Measurements from ENCODE around the gene MFN1.
"Not testable (repeated sequence)": the region's sequence is repeated elsewhere in the genome, so short reads cannot be mapped to it uniquely, and the experiment has no call there.

Gene MFN1

GRCh38 chr3:179347345-179348194, at the start of gene MFN1:
MFN1 (plus strand) TSS chr3:179347709; CDS start chr3:179348852, 1,143 bp downstream.
- H3K4me1 ChIP-seq (ENCODE audit: insufficient read depth, low read length) = peaks cover 5% of the 10 kb centered on the region
- no peaks in the 10 kb centered on the region for H3K9me3 ChIP-seq (ENCODE audit: low read length)
- no peaks in the 10 kb centered on the region for H3K27me3 ChIP-seq (ENCODE audit: control insufficient read depth in 1 of 2, insufficient read depth in 2 of 2, low read length in 2 of 2)
- peak within 1 kb of the TSS; percentile 82 for H3K27ac ChIP-seq (ENCODE audit: low read depth, low read length)
- H3K36me3 ChIP-seq (ENCODE audit: insufficient read depth, low read length) = peaks cover 16% of the 10 kb centered on the region
- peak within 1 kb of the TSS; percentile 17 for H3K9ac ChIP-seq (ENCODE audit: low read length)
- peak within 1 kb of the TSS; percentile 80 to 94 for H3K4me3 ChIP-seq (ENCODE audit: low read depth in 1 of 2, low read length in 2 of 2)

- Histone ChIP-seq H3K4me1 (ENCODE audit: insufficient read depth, low read length) (no peaks in the 10 kb centered on the region), H3K9ac (ENCODE audit: low read length) (no peak overlapping the region), H3K9me3 (ENCODE audit: low read length) (no peaks in the 10 kb centered on the region), H3K27ac (ENCODE audit: low read depth, low read length) (no peak overlapping the region), H3K27me3 (ENCODE audit: control insufficient read depth in 1 of 2, insufficient read depth in 2 of 2, low read length in 2 of 2) (no peaks in the 10 kb centered on the region), H3K4me3 (ENCODE audit: low read depth in 1 of 2, low read length in 2 of 2) (no peak overlapping the region), H3K36me3 (ENCODE audit: insufficient read depth, low read length) (no peaks in the 10 kb centered on the region)
Measured at GRCh38 chr3:179297971-179298725, 49.4 kb upstream of the MFN1 start.

- Histone ChIP-seq H3K27ac (ENCODE audit: low read depth, low read length) (no peak overlapping the region), H3K27me3 (ENCODE audit: control insufficient read depth in 1 of 2, insufficient read depth in 2 of 2, low read length in 2 of 2) (no peaks in the 10 kb centered on the region), H3K4me3 (ENCODE audit: low read depth in 1 of 2, low read length in 2 of 2) (no peak overlapping the region), H3K36me3 (ENCODE audit: insufficient read depth, low read length) (no peaks in the 10 kb centered on the region), H3K9me3 (ENCODE audit: low read length) (no peaks in the 10 kb centered on the region), H3K9ac (ENCODE audit: low read length) (no peak overlapping the region), H3K4me1 (ENCODE audit: insufficient read depth, low read length) (no peaks in the 10 kb centered on the region)
Measured at GRCh38 chr3:179299316-179299715, 48.2 kb upstream of the MFN1 start.

- no peaks in the 10 kb centered on the region for H3K9me3 ChIP-seq (ENCODE audit: low read length)
- H3K4me3 ChIP-seq (ENCODE audit: low read depth in 1 of 2, low read length in 2 of 2) = no peak overlapping the region
- H3K9ac ChIP-seq (ENCODE audit: low read length) = no peak overlapping the region
- no peaks in the 10 kb centered on the region for H3K36me3 ChIP-seq (ENCODE audit: insufficient read depth, low read length)
- H3K27ac ChIP-seq (ENCODE audit: low read depth, low read length) = no peak overlapping the region
- H3K27me3 ChIP-seq (ENCODE audit: control insufficient read depth in 1 of 2, insufficient read depth in 2 of 2, low read length in 2 of 2) = no peaks in the 10 kb centered on the region
- no peaks in the 10 kb centered on the region for H3K4me1 ChIP-seq (ENCODE audit: insufficient read depth, low read length)
Measured at GRCh38 chr3:179299999-179300613, 47.4 kb upstream of the MFN1 start.

GRCh38 chr3:179301645-179302044, 45.9 kb upstream of the MFN1 start:
- no peak overlapping the region for H3K9ac ChIP-seq (ENCODE audit: low read length)
- H3K27me3 ChIP-seq (ENCODE audit: control insufficient read depth in 1 of 2, insufficient read depth in 2 of 2, low read length in 2 of 2) = no peaks in the 10 kb centered on the region
- H3K9me3 ChIP-seq (ENCODE audit: low read length) = no peaks in the 10 kb centered on the region
- no peak overlapping the region for H3K4me3 ChIP-seq (ENCODE audit: low read depth in 1 of 2, low read length in 2 of 2)
- no peaks in the 10 kb centered on the region for H3K4me1 ChIP-seq (ENCODE audit: insufficient read depth, low read length)
- H3K27ac ChIP-seq (ENCODE audit: low read depth, low read length) = no peak overlapping the region
- no peaks in the 10 kb centered on the region for H3K36me3 ChIP-seq (ENCODE audit: insufficient read depth, low read length)

- H3K4me1 ChIP-seq (ENCODE audit: insufficient read depth, low read length) = no peaks in the 10 kb centered on the region
- H3K36me3 ChIP-seq (ENCODE audit: insufficient read depth, low read length) = no peaks in the 10 kb centered on the region
- no peaks in the 10 kb centered on the region for H3K27me3 ChIP-seq (ENCODE audit: control insufficient read depth in 1 of 2, insufficient read depth in 2 of 2, low read length in 2 of 2)
- H3K9me3 ChIP-seq (ENCODE audit: low read length) = no peaks in the 10 kb centered on the region
- no peak overlapping the region for H3K27ac ChIP-seq (ENCODE audit: low read depth, low read length)
- no peak overlapping the region for H3K9ac ChIP-seq (ENCODE audit: low read length)
- H3K4me3 ChIP-seq (ENCODE audit: low read depth in 1 of 2, low read length in 2 of 2) = no peak overlapping the region
Measured at GRCh38 chr3:179302111-179302510, 45.4 kb upstream of the MFN1 start.

GRCh38 chr3:179304605-179305004, 42.9 kb upstream of the MFN1 start:
- Histone ChIP-seq H3K27ac (ENCODE audit: low read depth, low read length) (no peak overlapping the region), H3K4me1 (ENCODE audit: insufficient read depth, low read length) (no peaks in the 10 kb centered on the region), H3K36me3 (ENCODE audit: insufficient read depth, low read length) (no peaks in the 10 kb centered on the region), H3K27me3 (ENCODE audit: control insufficient read depth in 1 of 2, insufficient read depth in 2 of 2, low read length in 2 of 2) (no peaks in the 10 kb centered on the region), H3K4me3 (ENCODE audit: low read depth in 1 of 2, low read length in 2 of 2) (no peak overlapping the region), H3K9ac (ENCODE audit: low read length) (no peak overlapping the region), H3K9me3 (ENCODE audit: low read length) (no peaks in the 10 kb centered on the region)

GRCh38 chr3:179307362-179307761, 40.1 kb upstream of the MFN1 start:
- not testable (repeated sequence) for H3K4me1 ChIP-seq (ENCODE audit: insufficient read depth, low read length); H3K4me3 ChIP-seq (ENCODE audit: low read depth in 1 of 2, low read length in 2 of 2); H3K27ac ChIP-seq (ENCODE audit: low read depth, low read length); H3K27me3 ChIP-seq (ENCODE audit: control insufficient read depth in 1 of 2, insufficient read depth in 2 of 2, low read length in 2 of 2); H3K9ac ChIP-seq (ENCODE audit: low read length); H3K36me3 ChIP-seq (ENCODE audit: insufficient read depth, low read length); H3K9me3 ChIP-seq (ENCODE audit: low read length)

GRCh38 chr3:179308001-179308400, 39.5 kb upstream of the MFN1 start:
- Histone ChIP-seq H3K4me3 (ENCODE audit: low read depth in 1 of 2, low read length in 2 of 2) (no peak overlapping the region), H3K9me3 (ENCODE audit: low read length) (no peaks in the 10 kb centered on the region), H3K9ac (ENCODE audit: low read length) (no peak overlapping the region), H3K27ac (ENCODE audit: low read depth, low read length) (no peak overlapping the region), H3K27me3 (ENCODE audit: control insufficient read depth in 1 of 2, insufficient read depth in 2 of 2, low read length in 2 of 2) (no peaks in the 10 kb centered on the region), H3K36me3 (ENCODE audit: insufficient read depth, low read length) (no peaks in the 10 kb centered on the region), H3K4me1 (ENCODE audit: insufficient read depth, low read length) (no peaks in the 10 kb centered on the region)

- H3K4me1 ChIP-seq (ENCODE audit: insufficient read depth, low read length) = no peaks in the 10 kb centered on the region
- H3K4me3 ChIP-seq (ENCODE audit: low read depth in 1 of 2, low read length in 2 of 2) = no peak overlapping the region
- no peak overlapping the region for H3K27ac ChIP-seq (ENCODE audit: low read depth, low read length)
- H3K9ac ChIP-seq (ENCODE audit: low read length) = no peak overlapping the region
- H3K36me3 ChIP-seq (ENCODE audit: insufficient read depth, low read length) = no peaks in the 10 kb centered on the region
- H3K27me3 ChIP-seq (ENCODE audit: control insufficient read depth in 1 of 2, insufficient read depth in 2 of 2, low read length in 2 of 2) = no peaks in the 10 kb centered on the region
- H3K9me3 ChIP-seq (ENCODE audit: low read length) = no peaks in the 10 kb centered on the region
Measured at GRCh38 chr3:179309225-179310078, 38.1 kb upstream of the MFN1 start.

- peaks cover 3% of the 10 kb centered on the region for H3K4me1 ChIP-seq (ENCODE audit: insufficient read depth, low read length)
- no peaks in the 10 kb centered on the region for H3K36me3 ChIP-seq (ENCODE audit: insufficient read depth, low read length)
- no peaks in the 10 kb centered on the region for H3K27me3 ChIP-seq (ENCODE audit: control insufficient read depth in 1 of 2, insufficient read depth in 2 of 2, low read length in 2 of 2)
- H3K27ac ChIP-seq (ENCODE audit: low read depth, low read length) = no peak overlapping the region
- no peaks in the 10 kb centered on the region for H3K9me3 ChIP-seq (ENCODE audit: low read length)
- H3K4me3 ChIP-seq (ENCODE audit: low read depth in 1 of 2, low read length in 2 of 2) = no peak overlapping the region
- no peak overlapping the region for H3K9ac ChIP-seq (ENCODE audit: low read length)
Measured at GRCh38 chr3:179318876-179319275, 28.6 kb upstream of the MFN1 start.
